DMS 273 (cell line): ENCODE measurements around the gene SAYSD1.

Source experiments
- DNase-seq: peaks from one replicate; lab custom pipeline; 2025; ENCODE audit not compliant: unreplicated experiment; lab: John Stamatoyannopoulos, UW

The SAYSD1 gene

DNA sequence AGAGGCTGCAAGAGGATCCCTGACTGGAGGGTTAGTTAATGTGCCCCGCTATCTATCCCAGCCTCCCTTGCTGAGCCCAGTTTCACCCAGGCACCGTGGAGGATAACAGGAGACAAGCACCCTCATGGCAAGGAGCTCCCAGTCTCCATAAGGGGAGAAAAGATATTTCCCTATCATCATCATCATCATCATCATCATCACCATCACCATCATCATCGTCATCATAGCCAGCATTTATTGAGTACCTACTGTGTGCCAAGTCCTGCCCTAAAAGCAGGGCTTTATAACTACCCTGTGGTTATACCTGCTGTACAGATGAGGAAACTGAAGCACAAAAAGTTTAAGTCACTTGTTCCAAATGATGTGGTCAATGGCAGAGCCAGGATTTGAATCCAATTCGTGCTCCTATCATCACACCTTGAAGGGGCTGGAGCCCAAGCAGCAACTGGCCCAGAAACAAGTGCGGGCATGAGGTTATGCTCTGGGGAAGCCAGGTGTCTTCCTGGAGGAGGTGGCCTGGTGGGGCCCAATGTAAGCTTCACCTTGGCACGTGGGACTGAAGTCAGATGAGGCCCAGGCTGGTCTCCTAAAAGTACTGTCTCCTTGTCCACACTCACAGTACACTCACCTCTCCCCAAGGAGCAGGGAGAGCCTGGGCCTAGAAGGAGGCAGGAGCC, 56.4 kb downstream of the SAYSD1 start:
- no peak for DNase-seq

DNA sequence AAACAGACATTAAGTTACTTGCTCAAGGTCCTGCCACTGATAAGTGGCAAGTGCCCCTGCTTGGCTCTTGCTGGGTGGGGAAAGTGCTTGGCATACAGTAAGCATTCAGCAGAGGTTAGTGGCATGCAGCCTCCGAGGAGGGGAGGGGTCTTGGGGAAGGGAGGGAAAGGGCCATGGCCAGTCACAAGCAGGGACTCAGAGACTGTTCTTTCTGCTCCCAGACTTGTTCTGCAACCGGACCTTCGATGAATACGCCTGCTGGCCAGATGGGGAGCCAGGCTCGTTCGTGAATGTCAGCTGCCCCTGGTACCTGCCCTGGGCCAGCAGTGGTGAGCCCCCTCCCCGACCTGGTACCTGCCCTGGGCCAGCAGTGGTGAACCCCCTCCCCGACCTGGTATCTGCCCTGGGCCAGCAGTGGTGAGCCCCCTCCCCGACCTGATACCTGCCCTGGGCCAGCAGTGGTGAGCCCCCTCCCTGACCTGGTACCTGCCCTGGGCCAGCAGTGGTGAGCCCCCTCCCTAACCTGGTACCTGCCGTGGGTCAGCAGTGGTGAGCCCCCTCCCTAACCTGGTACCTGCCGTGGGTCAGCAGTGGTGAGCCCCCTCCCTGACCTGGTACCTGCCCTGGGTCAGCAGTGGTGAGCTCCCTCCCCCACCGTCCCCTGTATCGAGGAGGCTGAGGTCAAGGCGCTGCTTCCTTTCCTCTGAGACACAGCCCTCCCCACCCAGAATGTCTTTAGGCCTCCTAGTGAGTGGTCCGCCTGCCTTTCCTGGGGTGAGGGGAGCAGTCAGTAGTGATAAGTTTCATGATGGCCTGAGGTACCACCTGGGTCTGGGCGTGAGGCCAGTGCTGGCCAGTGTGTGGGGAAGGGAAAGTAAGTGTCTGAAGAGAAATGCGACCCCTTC, 57.5 kb downstream of the SAYSD1 start:
- no peak for DNase-seq

DNA sequence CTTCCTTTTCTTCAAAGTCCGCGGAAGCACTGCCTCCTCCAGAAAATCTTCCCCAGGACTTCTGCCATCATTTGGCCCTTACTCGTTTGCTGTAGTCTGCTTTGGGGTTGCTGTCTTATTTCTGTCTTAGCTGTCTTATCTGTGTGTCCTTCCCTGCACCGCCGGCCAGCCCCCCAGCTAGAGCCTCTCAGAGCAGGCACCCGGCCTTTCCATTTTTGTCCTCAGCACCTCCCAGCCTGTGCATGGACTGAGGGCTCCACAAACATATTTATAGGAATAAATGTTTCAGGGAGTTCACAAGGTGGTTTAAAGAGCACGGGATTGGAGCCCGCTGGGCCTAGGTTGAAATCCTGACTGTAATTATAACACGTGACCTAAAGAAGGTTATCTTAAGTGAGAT, 58.3 kb downstream of the SAYSD1 start:
- DNase-seq = no peak

DNA sequence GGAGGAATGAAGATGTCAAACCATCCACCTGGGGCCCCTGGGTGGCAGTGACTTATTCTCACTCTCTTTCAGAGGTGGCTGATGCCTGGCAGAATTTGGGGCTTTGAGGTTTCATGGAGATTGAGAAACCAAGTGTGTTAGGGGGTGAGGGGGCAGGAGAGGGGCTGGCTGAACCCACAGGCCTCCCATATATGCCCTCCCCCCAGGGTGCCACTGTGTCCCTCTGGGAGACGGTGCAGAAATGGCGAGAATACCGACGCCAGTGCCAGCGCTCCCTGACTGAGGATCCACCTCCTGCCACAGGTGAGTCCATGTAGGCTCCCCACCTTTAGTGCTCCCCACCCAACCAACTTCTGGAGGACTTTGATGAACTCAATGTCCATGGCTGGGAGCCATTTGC, 58.8 kb downstream of the SAYSD1 start:
- no peak for DNase-seq

DNA sequence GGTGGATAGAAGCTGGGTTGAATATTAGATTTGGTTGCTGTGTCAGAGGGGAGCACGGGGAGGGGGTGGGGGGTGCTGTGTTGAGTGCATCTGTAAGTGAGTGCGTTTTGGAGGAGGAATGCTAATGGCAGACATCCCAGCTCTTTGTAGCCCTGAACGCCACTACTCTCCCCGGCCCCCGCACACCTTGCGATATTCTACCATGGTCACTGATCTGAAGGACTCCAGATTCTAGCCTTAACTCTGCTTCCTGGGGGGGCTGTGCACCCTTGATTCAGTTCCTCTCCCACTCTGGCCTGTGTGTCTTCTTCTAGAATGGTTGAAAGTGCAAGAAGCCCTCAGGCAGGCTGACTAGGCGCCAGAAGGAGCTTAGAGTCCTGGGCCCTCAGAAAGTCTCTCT, 59.3 kb downstream of the SAYSD1 start:
- DNase-seq = no peak

DNA sequence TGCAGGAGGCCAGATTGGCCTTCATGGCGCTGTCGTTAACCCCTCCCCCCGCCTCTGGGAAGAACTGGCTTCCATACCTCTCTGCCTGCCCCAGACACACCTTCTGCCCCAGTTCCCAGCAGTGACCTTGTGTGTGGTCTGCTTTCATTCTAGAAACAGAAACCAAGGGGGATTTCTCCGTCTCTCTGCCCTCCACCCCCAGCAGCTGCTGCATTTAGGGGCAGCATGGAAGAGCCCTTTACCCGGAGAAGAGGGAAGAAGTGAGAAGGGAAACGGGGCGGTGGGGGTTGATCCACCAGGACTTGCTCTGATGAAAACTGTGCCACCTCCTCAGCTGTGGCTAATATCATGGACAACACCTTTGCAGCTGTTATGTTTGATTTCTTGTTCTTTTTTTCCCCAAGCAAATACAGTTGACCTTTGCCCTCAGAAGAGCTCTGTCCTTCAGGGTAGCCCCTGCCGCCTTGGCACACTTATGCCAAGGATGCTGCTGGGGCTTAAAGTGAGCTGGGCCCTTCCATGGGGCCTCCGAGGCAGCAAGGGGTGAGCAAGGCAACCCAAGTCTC, 60.3 kb downstream of the SAYSD1 start:
- no peak for DNase-seq
